OCI-M2 (cell line): ENCODE measurements around the gene IFTAP.
"Not testable (repeated sequence)": the region's sequence is repeated elsewhere in the genome, so short reads cannot be mapped to it uniquely, and the experiment has no call there.

Experiments
- DNase-seq: peaks from one replicate; lab custom pipeline; 2025; ENCODE audit not compliant: unreplicated experiment; lab: John Stamatoyannopoulos, UW

The IFTAP gene

DNA sequence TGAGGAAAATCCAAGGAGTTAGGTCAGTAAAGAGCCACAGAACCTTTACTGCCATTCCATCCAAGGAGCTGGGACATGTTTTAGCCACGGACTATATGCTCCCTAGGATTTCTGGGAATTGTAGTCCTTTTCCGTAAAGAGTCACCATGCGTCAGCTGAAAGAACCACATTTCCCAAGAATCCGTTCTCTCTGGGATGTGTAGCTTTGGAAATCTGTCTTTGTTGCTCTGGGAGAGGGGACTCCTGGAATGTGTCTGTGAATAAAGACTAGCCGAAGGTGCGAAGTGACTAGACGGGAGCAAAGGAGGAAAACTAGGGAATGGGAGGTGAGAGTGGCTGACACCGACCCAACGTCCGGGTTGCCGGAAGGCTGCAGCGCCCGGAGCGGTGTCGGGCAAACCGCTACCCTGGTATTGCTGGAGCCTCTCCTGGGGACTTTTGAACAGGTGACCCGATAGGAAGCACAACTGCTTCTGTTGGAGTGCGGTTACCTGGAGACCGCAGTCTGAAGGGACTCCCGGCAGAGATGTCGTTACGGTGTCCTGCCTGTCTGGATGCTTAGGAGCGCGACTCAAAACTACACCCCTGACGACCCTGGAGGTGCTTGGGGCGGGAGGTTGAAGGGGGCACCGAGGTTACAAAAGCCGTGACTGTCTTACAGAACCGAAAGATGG is at the start of gene IFTAP:
IFTAP (plus strand) TSS at position 187 of the 674 bp plus-strand sequence. CDS start 15,602 bp downstream, outside the sequence.
- peak; percentile 63 for DNase-seq

DNA sequence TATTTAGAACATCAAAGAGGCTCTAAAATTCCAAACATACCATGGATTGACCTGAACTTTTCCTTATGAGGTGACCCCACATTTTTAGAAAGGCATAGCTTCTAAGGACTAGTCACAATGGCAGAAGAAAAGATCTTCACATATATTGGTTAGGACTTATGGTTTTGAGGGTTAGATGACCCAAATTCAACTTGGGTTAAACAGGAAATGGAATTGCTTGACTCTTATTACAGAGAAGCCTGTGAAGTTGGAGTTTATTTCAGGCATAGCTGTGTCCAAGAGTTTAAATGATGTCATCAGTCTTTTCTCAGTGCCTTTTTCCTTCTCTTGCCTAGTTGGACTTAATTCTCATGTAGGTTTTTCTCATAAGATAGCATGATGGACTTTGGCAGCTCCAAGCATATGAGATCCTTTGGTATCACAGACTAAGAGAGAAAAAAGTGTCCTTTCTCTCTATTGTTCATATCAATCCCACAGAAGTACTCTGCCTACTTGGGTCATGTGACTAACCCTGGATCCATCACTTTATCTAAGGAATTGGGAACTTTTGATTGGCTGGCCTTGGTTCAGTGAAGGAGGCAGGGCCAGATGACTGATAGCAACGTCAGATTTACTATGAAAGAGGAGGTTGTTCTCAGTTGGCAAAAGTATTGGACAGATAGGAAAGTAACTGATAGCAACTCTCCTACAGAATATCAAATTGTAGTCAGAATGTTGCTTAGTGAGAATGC is 43.8 kb upstream of the IFTAP start:
- DNase-seq, result no peak

DNA sequence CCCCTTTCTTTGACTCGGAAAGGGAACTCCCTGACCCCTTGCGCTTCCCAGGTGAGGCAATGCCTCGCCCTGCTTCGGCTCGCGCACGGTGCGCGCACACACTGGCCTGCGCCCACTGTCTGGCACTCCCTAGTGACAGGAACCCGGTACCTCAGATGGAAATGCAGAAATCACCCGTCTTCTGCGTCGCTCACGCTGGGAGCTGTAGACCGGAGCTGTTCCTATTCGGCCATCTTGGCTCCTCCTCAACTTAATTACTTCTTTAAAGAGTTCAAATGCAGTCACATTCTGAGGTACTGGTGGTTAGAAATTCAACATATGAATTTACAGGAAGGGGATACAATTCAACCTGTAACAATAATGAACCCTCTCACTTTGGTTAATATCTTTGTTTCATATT is 36.9 kb upstream of the IFTAP start:
- DNase-seq, result not testable (repeated sequence)

DNA sequence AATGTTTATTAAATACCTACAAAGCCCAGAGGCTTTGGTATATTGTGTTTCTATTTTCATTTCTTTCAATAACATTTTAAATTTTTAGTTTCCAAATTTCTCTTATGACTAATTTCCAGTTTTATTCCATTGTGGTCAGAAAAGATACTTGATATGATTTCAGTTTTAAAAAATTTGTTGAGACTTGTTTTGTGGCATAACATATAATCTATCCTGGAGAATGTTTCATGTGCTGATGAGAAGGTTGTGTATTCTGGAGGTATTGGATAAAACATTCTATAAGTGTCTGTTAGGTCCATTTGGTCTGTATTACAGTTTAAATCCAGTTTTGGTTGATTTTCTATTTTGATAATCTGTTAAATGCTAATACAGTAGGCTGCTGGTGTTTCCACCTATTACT is 36.3 kb upstream of the IFTAP start:
- DNase-seq, result no peak

- no peak for DNase-seq
Measured at GRCh38 chr11:36558571-36559413, 35.5 kb upstream of the IFTAP start.

DNA sequence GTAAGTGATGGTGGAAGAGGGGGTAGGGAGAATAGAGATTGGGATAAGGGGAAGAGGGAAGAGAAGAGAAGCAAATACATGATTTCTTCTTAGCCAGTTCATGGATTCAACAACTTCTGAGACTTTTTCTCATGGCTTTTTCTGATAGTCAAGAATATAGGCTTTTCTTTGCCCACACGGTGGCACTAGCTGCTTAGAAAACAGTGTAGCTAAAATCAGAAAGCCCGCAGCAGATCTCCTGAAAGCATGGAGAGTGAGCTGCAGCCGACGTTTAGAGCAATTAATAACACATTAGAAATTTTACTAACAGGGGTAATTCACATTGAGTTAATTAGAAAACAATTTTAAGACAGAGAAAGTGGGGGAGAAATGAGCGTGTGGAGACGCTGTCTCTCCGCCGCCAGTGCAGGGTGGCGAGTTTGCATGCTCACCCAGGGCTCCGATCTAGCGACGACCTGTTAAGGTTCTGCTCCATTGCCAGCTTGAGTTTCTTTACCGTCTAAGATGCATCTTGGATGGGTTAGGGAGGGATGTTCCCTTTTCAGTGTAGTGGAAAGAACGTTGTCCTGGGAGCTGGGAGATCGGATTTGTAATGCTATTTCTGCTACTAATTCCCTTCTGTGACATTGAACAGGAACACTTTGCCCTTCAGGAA is 29.8 kb upstream of the IFTAP start:
- no peak for DNase-seq

- DNase-seq, result no peak
Measured at GRCh38 chr11:36565031-36565610, 29.2 kb upstream of the IFTAP start.

- DNase-seq, result no peak
Measured at GRCh38 chr11:36566407-36567053, 27.8 kb upstream of the IFTAP start.

- no peak for DNase-seq
Measured at GRCh38 chr11:36567694-36568093, 26.6 kb upstream of the IFTAP start, which contains the start of gene RAG1. Gene RAG1 (plus strand): TSS chr11:36568007. CDS start chr11:36573305, 5,298 bp downstream.

DNA sequence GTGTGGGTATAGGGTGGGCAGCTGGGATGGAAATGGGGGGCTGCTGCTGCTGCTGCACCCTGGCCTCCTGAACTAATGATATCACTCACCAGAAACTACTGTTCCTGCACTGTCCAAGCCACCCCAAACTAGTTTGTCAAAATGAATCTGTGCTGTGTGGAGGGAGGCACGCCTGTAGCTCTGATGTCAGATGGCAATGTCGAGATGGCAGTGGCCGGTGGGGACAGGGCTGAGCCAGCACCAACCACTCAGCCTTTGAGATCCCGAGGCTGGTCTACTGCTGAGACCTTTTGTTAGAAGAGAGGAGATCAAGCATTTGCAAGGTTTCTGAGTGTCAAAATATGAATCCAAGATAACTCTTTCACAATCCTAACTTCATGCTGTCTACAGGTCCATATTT is 25.2 kb upstream of the IFTAP start:
- DNase-seq, result no peak

DNA sequence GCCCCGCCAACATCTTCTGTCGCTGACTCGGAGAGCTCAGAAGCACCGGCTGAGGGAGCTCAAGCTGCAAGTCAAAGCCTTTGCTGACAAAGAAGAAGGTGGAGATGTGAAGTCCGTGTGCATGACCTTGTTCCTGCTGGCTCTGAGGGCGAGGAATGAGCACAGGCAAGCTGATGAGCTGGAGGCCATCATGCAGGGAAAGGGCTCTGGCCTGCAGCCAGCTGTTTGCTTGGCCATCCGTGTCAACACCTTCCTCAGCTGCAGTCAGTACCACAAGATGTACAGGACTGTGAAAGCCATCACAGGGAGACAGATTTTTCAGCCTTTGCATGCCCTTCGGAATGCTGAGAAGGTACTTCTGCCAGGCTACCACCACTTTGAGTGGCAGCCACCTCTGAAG is 19.8 kb upstream of the IFTAP start:
- DNase-seq, result no peak

DNA sequence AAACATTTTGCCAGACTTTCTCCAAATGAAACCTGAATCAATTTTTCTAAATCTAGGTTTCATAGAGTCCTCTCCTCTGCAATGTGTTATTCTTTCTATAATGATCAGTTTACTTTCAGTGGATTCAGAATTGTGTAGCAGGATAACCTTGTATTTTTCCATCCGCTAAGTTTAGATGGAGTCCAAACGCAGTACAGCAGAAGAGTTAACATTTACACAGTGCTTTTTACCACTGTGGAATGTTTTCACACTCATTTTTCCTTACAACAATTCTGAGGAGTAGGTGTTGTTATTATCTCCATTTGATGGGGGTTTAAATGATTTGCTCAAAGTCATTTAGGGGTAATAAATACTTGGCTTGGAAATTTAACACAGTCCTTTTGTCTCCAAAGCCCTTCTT is 16.9 kb upstream of the IFTAP start:
- no peak for DNase-seq

DNA sequence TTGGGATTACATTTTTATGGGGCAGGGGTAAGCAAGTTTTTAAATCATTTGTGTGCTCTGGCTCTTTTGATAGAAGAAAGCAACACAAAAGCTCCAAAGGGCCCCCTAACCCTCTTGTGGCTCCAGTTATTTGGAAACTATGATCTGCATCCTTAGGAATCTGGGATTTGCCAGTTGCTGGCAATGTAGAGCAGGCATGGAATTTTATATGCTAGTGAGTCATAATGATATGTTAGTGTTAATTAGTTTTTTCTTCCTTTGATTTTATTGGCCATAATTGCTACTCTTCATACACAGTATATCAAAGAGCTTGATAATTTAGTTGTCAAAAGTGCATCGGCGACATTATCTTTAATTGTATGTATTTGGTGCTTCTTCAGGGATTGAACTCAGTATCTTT is 16.4 kb upstream of the IFTAP start:
- no peak for DNase-seq

GRCh38 chr11:36578458-36578857 is 15.8 kb upstream of the IFTAP start:
- no peak for DNase-seq

DNA sequence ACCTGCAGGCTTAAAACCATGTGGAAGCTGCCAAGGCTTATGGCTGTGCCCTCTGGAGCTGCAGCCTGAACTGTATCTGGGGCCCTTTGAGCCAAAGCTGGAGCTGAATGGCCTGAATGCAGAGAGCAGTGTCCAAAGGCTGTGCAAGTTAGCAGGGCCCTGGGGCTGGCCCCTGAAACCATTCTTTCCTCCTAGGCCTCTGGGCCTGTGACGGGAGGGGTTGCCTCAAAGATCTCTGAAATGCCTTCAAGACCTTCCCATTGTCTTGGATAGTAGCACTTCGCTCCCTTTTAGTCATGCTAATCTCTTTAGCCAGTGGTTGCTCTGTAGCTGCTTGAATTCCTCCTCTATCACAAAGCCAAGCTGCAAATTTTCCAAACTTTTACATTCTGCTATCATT is 12.8 kb upstream of the IFTAP start:
- no peak for DNase-seq

DNA sequence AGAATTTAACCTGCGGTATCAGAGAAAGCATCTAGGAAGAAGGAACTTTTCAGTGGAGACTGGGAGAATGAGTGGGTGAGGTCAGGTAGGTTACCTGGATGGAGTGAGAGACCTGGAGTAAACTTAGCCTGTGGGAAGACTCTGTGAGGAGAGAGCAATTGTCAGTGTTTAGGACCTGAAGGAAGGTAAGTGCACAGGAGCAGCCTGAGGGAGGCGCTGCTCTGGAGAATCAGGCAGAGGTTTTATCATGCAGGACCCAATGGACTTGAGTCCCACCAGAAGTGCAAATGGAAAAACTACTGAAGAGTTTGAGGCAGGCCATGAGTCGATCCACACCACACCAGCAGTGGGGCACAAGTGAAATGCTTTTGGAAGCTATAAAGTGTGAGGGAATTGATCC is 10.6 kb upstream of the IFTAP start:
- DNase-seq, result no peak

- DNase-seq, result no peak
Measured at GRCh38 chr11:36586543-36586942, 7.8 kb upstream of the IFTAP start.

- DNase-seq, result no peak
Measured at GRCh38 chr11:36588099-36588498, 6.2 kb upstream of the IFTAP start.

DNA sequence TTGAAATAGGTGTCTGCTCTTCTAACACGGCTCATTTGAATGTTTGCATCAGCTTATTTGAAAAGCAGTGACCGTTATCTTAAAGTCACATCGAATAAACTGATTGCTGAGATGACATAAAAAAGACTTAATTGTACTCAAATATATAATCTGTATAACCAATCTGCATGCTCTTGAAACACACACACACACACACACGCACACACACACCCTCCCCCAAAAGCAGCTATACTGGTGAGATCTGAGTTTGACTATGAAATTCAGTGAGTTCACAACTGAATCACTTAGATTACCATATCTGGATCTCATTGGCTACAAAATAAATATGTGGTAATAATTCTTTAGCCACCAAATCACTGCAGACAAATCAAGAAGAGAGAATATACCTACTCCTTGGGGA is 3.8 kb upstream of the IFTAP start:
- DNase-seq, result no peak

DNA sequence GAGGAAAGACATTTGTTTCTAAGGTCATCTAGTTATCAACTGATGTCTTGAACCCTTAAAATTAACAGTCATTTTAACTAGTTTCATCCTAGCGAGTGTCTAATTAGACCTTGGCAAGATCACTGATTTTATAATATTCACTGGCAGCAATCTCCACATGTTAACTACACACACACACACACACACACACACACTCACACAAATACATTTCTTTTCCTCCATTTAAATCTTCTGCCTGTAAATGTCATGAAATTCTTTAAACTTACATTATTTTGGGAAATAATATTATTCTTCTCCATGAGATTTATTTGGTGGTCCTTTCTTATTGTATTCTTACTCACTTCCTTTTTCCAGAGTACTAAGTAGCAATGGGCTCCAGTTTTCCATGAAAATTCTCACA is 2.9 kb upstream of the IFTAP start:
- DNase-seq, result no peak
